GM12878 (cell line): Measurements from ENCODE around the gene SLC39A8. TPM values are rescaled to one million over a fixed set of nuclear protein-coding genes. Genes with fewer than 3 reads are reported as not detected.

ENCODE experiments used
- ATAC-seq: fragments of 200-7000 bp; cut with Tn5 transposase; 3 replicates; pipeline ENCODE4 v1.9.1; 2020; ENCODE audit warnings: mild to moderate bottlenecking, moderate library complexity
- BruUV-seq: library from RNA; stranded (reverse); fragments of 400-500 nt; replicated peaks from 2 replicates; lab custom pipeline; 2021; lab: Mats Ljungman, UMichigan
- CTCF ChIA-PET: fragments of 300-600 bp; sonication (Branson Sonifier 250); formaldehyde crosslinking; extraction: SDS; loops from one replicate; lab custom pipeline; 2021; ENCODE audit warnings: inconsistent platforms; lab: Yijun Ruan, JAX
- POLR2A ChIA-PET: fragments of 350-600 bp; formaldehyde crosslinking; extraction: SDS; loops from one replicate; lab custom pipeline; 2021; ENCODE audit warnings: inconsistent platforms; lab: Charles Lee
- RAD21 ChIA-PET: fragments of 300-600 bp; sonication (Branson Sonifier 250); formaldehyde crosslinking; loops from one replicate; lab custom pipeline; 2023; ENCODE audit warnings: antibody characterized with exemption; ENCODE audit not compliant: unreplicated experiment; lab: Charles Lee
- SMC1A ChIA-PET: fragments of 300-600 bp; sonication (Branson Sonifier 250); formaldehyde crosslinking; loops from one replicate; lab custom pipeline; 2023; ENCODE audit not compliant: unreplicated experiment, uncharacterized antibody; lab: Charles Lee
- DNase-seq: peaks from one replicate; pipeline ENCODE4 v3.0.0-alpha.2; 2011; ENCODE audit warnings: low read depth, low spot score
- FAIRE-seq: peaks from 3 replicates; lab custom pipeline; 2011; peaks lifted over from hg19 to GRCh38; lab: Jason Lieb, UNC
- H2AFZ ChIP-seq: 2 replicates; pipeline ENCODE4 v1.6.0; 2011; ENCODE audit warnings: low read depth, low read length, control low read depth; ENCODE audit not compliant: control insufficient read depth
- H3K27ac ChIP-seq: 2 replicates; pipeline ENCODE4 v1.5.1; 2011; ENCODE audit warnings: control low read depth; ENCODE audit not compliant: control insufficient read depth, insufficient read depth
- H3K27me3 ChIP-seq, 2 experiments: replicated peaks in 1 of 2; 2 replicates each; pipeline versions ENCODE4 v1.6.0 to v1.6.1; 2011; ENCODE audit warnings: low read length in 1 of 2; ENCODE audit not compliant: control insufficient read depth in 2 of 2, insufficient read depth in 2 of 2
- H3K36me3 ChIP-seq, 2 experiments: 2 replicates each; pipeline ENCODE4 v1.5.1; 2011; ENCODE audit warnings: low read length in 1 of 2; ENCODE audit not compliant: control insufficient read depth in 2 of 2, insufficient read depth in 2 of 2
- H3K4me1 ChIP-seq: 2 replicates; pipeline ENCODE4 v1.6.1; 2011; ENCODE audit warnings: mild to moderate bottlenecking, low read length, moderate library complexity, mixed read lengths; ENCODE audit not compliant: control insufficient read depth, insufficient read depth
- H3K4me2 ChIP-seq: 2 replicates; pipeline ENCODE4 v1.6.0; 2011; ENCODE audit warnings: control low read depth; ENCODE audit not compliant: control insufficient read depth, insufficient read depth
- H3K4me3 ChIP-seq: fragments of 200-600 bp; sonication (generic); 2 replicates; pipeline ENCODE4 v1.5.1; 2016
- H3K79me2 ChIP-seq: 2 replicates; pipeline ENCODE4 v1.6.0; 2011; ENCODE audit warnings: low read length; ENCODE audit not compliant: control insufficient read depth, insufficient read depth
- H3K9ac ChIP-seq: 2 replicates; pipeline ENCODE4 v1.8.0; 2011; ENCODE audit warnings: low read length, control low read depth, mixed read lengths; ENCODE audit not compliant: control insufficient read depth, insufficient read depth
- H3K9me3 ChIP-seq: replicated peaks from 3 replicates; pipeline ENCODE4 v1.5.1; 2011; ENCODE audit warnings: mild to moderate bottlenecking, low read length; ENCODE audit not compliant: control insufficient read depth, insufficient read depth
- H4K20me1 ChIP-seq: 2 replicates; pipeline ENCODE4 v1.6.0; 2011; ENCODE audit not compliant: control insufficient read depth, insufficient read depth
- CEBPZ ChIP-seq: fragments of 150-350 bp; IDR thresholded peaks from 2 replicates; pipeline ENCODE4 v1.6.1; 2016; ENCODE audit warnings: low read depth, low read length
- CHD4 ChIP-seq: fragments of 200-600 bp; sonication (generic); IDR thresholded peaks from 2 replicates; pipeline ENCODE4 v1.6.1; 2016; ENCODE audit warnings: mild to moderate bottlenecking
- EGR1 ChIP-seq, 2 experiments: IDR thresholded peaks; 1 replicate in 1 of 2; 2 replicates in 1 of 2; pipeline ENCODE4 v1.6.1; 2011 to 2012; ENCODE audit warnings: low read depth in 2 of 2, low read length in 2 of 2, borderline replicate concordance in 1 of 2, mild to moderate bottlenecking in 1 of 2, moderate library complexity in 1 of 2
- FOXK2 ChIP-seq: fragments of 450-650 bp; IDR thresholded peaks from 2 replicates; pipeline ENCODE4 v1.6.1; 2017; ENCODE audit warnings: mild to moderate bottlenecking, moderate library complexity
- IKZF2 ChIP-seq, 2 experiments: fragments of 450-650 bp; IDR thresholded peaks; 2 replicates each; pipeline ENCODE4 v1.6.1; 2017; ENCODE audit warnings: mild to moderate bottlenecking in 2 of 2, moderate library complexity in 2 of 2
- JUNB ChIP-seq: IDR thresholded peaks from 2 replicates; pipeline ENCODE4 v1.6.1; 2016; ENCODE audit warnings: antibody characterized with exemption, mild to moderate bottlenecking
- KAT2A ChIP-seq: conservative IDR thresholded peaks from 2 replicates; pipeline ENCODE4 v1.6.1; 2011; ENCODE audit warnings: low read depth, low read length; ENCODE audit not compliant: control insufficient read depth
- MYC ChIP-seq: IDR thresholded peaks from 2 replicates; pipeline ENCODE4 v1.6.1; 2011; ENCODE audit warnings: mild to moderate bottlenecking, low read length, moderate library complexity, inconsistent platforms; ENCODE audit not compliant: insufficient read depth, insufficient replicate concordance, insufficient read length, severe bottlenecking
- NFIC ChIP-seq: IDR thresholded peaks from 2 replicates; pipeline ENCODE4 v1.6.1; 2012; ENCODE audit warnings: low read depth, mild to moderate bottlenecking, inconsistent platforms, low read length, moderate library complexity
- NRF1 ChIP-seq: conservative IDR thresholded peaks from 2 replicates; pipeline ENCODE4 v1.6.1; 2011; ENCODE audit warnings: mild to moderate bottlenecking, low read depth, low read length, improper control_type of control experiment
- PML ChIP-seq: IDR thresholded peaks from 2 replicates; pipeline ENCODE4 v1.6.1; 2012; ENCODE audit warnings: low read length, inconsistent platforms
- SMAD5 ChIP-seq: IDR thresholded peaks from 2 replicates; pipeline ENCODE4 v1.6.1; 2016; ENCODE audit warnings: antibody characterized with exemption, low read depth
- TARDBP ChIP-seq: IDR thresholded peaks from 2 replicates; pipeline ENCODE4 v1.6.1; 2016; ENCODE audit warnings: borderline replicate concordance
- YBX1 ChIP-seq: fragments of 450-650 bp; IDR thresholded peaks from 2 replicates; pipeline ENCODE4 v1.6.1; 2016; ENCODE audit warnings: antibody characterized with exemption
- ZSCAN29 ChIP-seq: fragments of 450-650 bp; IDR thresholded peaks from 2 replicates; pipeline ENCODE4 v1.6.1; 2017; ENCODE audit warnings: mild to moderate bottlenecking, moderate library complexity
- WGBS: methylation state at CpG from one replicate; pipeline ENCODE4 v1.1.6; 2016; ENCODE audit warnings: low lambda C conversion rate; ENCODE audit not compliant: insufficient replicate concordance, insufficient coverage; ENCODE audit errors: missing lambda C conversion rate; 5-methylcytosine and 5-hydroxymethylcytosine counted together
- in situ Hi-C: fragments of 300-500 bp; cut with MboI; formaldehyde crosslinking; loops from 9 replicates; pipeline ENCODE4 v1.14.3; 2018; ENCODE audit warnings: mixed read lengths
- intact Hi-C: fragments of 100-400 bp; cut with micrococcal nuclease; formaldehyde crosslinking; loops from one replicate; pipeline ENCODE4 v1.14.2; 2022; ENCODE audit not compliant: unreplicated experiment
- polyA plus RNA-seq, 11 experiments: library from polyadenylated mRNA; depleted of rRNA in 4 of 11; unstranded in 6 of 11; stranded (reverse) in 5 of 11; fragments of >200 nt; fragmentation: Nextera tagmentation in 4 of 11; fragmentation: Illumina TruSeq in 1 of 11; extraction: Ambion mirVana in 4 of 11; extraction: Trizol in 1 of 11; gene quantifications; 1 replicate in 1 of 11; 2 replicates in 10 of 11; pipeline versions ENCODE4 v1.2.1 to v1.2.3, GENCODE V29; 2011 to 2016; ENCODE audit warnings: inconsistent platforms in 2 of 11, missing spikeins in 2 of 11, low read depth in 1 of 11
- total RNA-seq, 4 experiments: library from RNA; depleted of rRNA in 3 of 4; stranded (reverse); fragments of >200 nt in 3 of 4; fragmentation: Illumina TruSeq in 1 of 4; extraction: Trizol in 1 of 4; gene quantifications; 2 replicates each; pipeline versions ENCODE4 v1.2.1 to v1.2.3, GENCODE V29; 2013 to 2021

The SLC39A8 gene
- total and polyA plus RNA-seq, 10 of the 15 experiments (the other 5 are each of a cell fraction or from before 2014, with no cell fraction given) = 7.9 to 47.8 (median 32.8) TPM

GRCh38 chr4:102324730-102325129 is 20.6 kb downstream of the SLC39A8 start:
- Histone ChIP-seq H3K4me3 (no peak overlapping the region), H2AFZ (no peak overlapping the region), H4K20me1 (no peaks in the 10 kb centered on the region), H3K4me1 (peaks cover 6% of the 10 kb centered on the region), H3K9ac (no peak overlapping the region), H3K27me3 (no peaks in the 10 kb centered on the region), H3K27ac (no peak overlapping the region), H3K4me2 (no peak overlapping the region), H3K9me3 (no peaks in the 10 kb centered on the region; the same call in 2 of the 3 replicates), H3K36me3 (no peaks in the 10 kb centered on the region), H3K79me2 (peaks cover 19% of the 10 kb centered on the region)
- ChIA-PET POLR2A (no interaction called here), SMC1A (interaction anchor here (0.7 kb wide), 1 partner anchor 66 kb away, joined by 3 read pairs; no protein-coding TSS in a partner anchor), RAD21 (no interaction called here), CTCF (no interaction called here)
- DNase-seq (no peak), ATAC-seq (no peak), FAIRE-seq (no peak)
- in situ Hi-C loops (no loop called here), intact Hi-C loops (loop anchor here (10.0 kb wide), 1 partner anchor 250 kb away; no protein-coding TSS in a partner anchor)
- 29% methylated on average over 3 of the region's 3 CpGs for WGBS
- no TSS peak for BruUV-seq
- TF ChIP-seq YBX1 = no peak
- TF ChIP-seq IKZF2 (IDR thresholded peaks at IDR 0.05) = 0 out of 4 replicates have a peak, but pooled peaks of 1 of the 2 experiments have one; percentile 20
- TF ChIP-seq EGR1 (IDR thresholded peaks at IDR 0.05; ENCODE audit: borderline replicate concordance in 1 of 2, low read depth in 2 of 2, low read length in 2 of 2) = no peak

GRCh38 chr4:102322736-102323135 is 22.5 kb downstream of the SLC39A8 start:
- intact Hi-C loops (loop anchor here (1.0 to 10.0 kb wide), 2 partner anchors 23 to 252 kb away; partner anchors contain the start of gene SLC39A8), in situ Hi-C loops (no loop called here)
- DNase-seq (no peak), FAIRE-seq (no peak), ATAC-seq (peak; percentile 31)
- no TSS peak for BruUV-seq
- Histone ChIP-seq H3K9ac (no peak overlapping the region), H3K4me2 (no peak overlapping the region), H3K27ac (no peak overlapping the region), H3K9me3 (no peaks in the 10 kb centered on the region; the same call in 2 of the 3 replicates), H3K4me3 (no peak overlapping the region), H2AFZ (no peak overlapping the region), H3K36me3 (no peaks in the 10 kb centered on the region), H3K4me1 (peaks cover 6% of the 10 kb centered on the region), H3K27me3 (no peaks in the 10 kb centered on the region), H3K79me2 (peaks cover 20% of the 10 kb centered on the region), H4K20me1 (no peaks in the 10 kb centered on the region)
- SMC1A ChIA-PET = interaction anchor here (0.6 to 2.1 kb wide), 9 partner anchors 10 to 350 kb away, joined by 3 to 12 read pairs (median 7); partner anchors contain the start of gene SLC39A8
- WGBS = 78% methylated on average over 2 of the region's 2 CpGs
- RAD21 ChIA-PET = interaction anchor here (2.1 to 2.8 kb wide), 4 partner anchors 16 to 108 kb away, joined by 7 to 26 read pairs (median 10); no protein-coding TSS in a partner anchor
- CTCF ChIA-PET = interaction anchor here (0.5 to 2.4 kb wide), 10 partner anchors 11 to 303 kb away, joined by 3 to 17 read pairs (median 6); partner anchors contain the start of gene SLC39A8
- POLR2A ChIA-PET = interaction anchor here (1.6 to 2.1 kb wide), 4 partner anchors 16 to 22 kb away, joined by 4 to 12 read pairs (median 9); partner anchors contain the start of gene SLC39A8
- TF ChIP-seq JUNB (no peak), CEBPZ (no peak), PML (no peak), NFIC (no peak), NRF1 (no peak), ZSCAN29 (no peak), SMAD5 (no peak), MYC (no peak), KAT2A (no peak), CHD4 (no peak), FOXK2 (no peak), TARDBP (no peak)
